Thyroid gland (tissue), 4 donors: ENCODE results near the gene MYB.

Experiments
- CTCF ChIP-seq, 6 experiments: fragments of 200-600 bp in 3 of 6; fragments of 450-650 bp in 3 of 6; sonication (generic) in 3 of 6; IDR thresholded peaks; one replicate each; pipeline ENCODE4 v1.5.1; 2016 to 2019; ENCODE audit warnings: antibody characterized with exemption in 6 of 6, mild to moderate bottlenecking in 2 of 6, inconsistent platforms in 1 of 6, moderate library complexity in 1 of 6
- POLR2A ChIP-seq, 2 donors: fragments of 450-650 bp; IDR thresholded peaks; one replicate each; pipeline ENCODE4 v1.6.1; 2017; ENCODE audit warnings: antibody characterized with exemption in 2 of 2, mild to moderate bottlenecking in 2 of 2, moderate library complexity in 1 of 2

DNA sequence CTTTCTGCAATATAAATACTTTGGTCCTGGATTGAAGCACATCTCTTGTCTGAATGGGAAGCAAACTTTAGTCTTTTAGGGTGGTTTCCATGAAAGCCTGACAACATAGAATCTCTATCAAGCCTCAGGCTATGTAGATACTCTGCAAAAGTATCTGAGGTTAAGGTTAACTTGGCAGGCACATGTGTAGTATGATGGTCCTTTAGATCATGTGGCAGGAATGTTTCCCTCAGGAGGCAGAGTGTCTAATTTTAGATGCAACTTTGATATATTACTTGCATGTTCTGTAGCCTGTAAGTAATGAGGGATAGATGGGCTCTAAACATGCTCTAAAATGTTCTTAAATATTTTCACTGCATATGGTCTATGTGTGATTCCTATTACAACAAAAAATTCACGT, 8.2 kb downstream of the MYB start:
- no peak for TF ChIP-seq CTCF (IDR thresholded peaks at IDR 0.05)
- TF ChIP-seq POLR2A (IDR thresholded peaks at IDR 0.05) = no peak
